Type B pancreatic cell (in vitro differentiated cells): ENCODE measurements around the gene CACNA1H. TPM values are rescaled to one million over a fixed set of nuclear protein-coding genes. Genes with fewer than 3 reads are reported as not detected.

Experiments
- DNase-seq: peaks from one replicate; pipeline ENCODE4 v3.0.0; 2021; ENCODE audit warnings: mixed read lengths; ENCODE audit not compliant: unreplicated experiment; ENCODE audit errors: extremely low spot score
- H3K27ac Mint-ChIP-seq: 2 replicates; pipeline ENCODE4 v1.8.0; 2021; ENCODE audit warnings: mild to moderate bottlenecking, mixed read lengths
- H3K27me3 Mint-ChIP-seq: 2 replicates; pipeline ENCODE4 v1.8.0; 2021; ENCODE audit warnings: mixed read lengths
- H3K36me3 Mint-ChIP-seq: 2 replicates; pipeline ENCODE4 v1.8.0; 2021; ENCODE audit warnings: mixed read lengths
- H3K4me1 Mint-ChIP-seq: one replicate; pipeline ENCODE4 v1.8.0; 2021; ENCODE audit warnings: mixed read lengths; ENCODE audit not compliant: unreplicated experiment
- H3K4me3 Mint-ChIP-seq: 2 replicates; pipeline ENCODE4 v1.8.0; 2021; ENCODE audit warnings: mild to moderate bottlenecking, mixed read lengths
- H3K9me3 Mint-ChIP-seq: 2 replicates; pipeline ENCODE4 v1.8.0; 2021; ENCODE audit warnings: mixed read lengths
- total RNA-seq: library from RNA; stranded (reverse); gene quantifications from 2 replicates; pipeline ENCODE4 v1.2.1, GENCODE V29; 2021; ENCODE audit warnings: low replicate concordance
- TF ChIP-seq, protein P1 (sequence below): fragments of 200-600 bp; sonication (generic); conservative IDR thresholded peaks from 2 replicates; pipeline ENCODE4 v1.5.0; 2021; ENCODE audit warnings: antibody characterized with exemption, mild to moderate bottlenecking

Gene CACNA1H
- total RNA-seq, 1 donor from 2014 or later: 38.1 TPM

- Mint-ChIP-seq H3K27ac (no peak overlapping the region), H3K4me3 (no peak overlapping the region)
- TF ChIP-seq, protein P1, sequence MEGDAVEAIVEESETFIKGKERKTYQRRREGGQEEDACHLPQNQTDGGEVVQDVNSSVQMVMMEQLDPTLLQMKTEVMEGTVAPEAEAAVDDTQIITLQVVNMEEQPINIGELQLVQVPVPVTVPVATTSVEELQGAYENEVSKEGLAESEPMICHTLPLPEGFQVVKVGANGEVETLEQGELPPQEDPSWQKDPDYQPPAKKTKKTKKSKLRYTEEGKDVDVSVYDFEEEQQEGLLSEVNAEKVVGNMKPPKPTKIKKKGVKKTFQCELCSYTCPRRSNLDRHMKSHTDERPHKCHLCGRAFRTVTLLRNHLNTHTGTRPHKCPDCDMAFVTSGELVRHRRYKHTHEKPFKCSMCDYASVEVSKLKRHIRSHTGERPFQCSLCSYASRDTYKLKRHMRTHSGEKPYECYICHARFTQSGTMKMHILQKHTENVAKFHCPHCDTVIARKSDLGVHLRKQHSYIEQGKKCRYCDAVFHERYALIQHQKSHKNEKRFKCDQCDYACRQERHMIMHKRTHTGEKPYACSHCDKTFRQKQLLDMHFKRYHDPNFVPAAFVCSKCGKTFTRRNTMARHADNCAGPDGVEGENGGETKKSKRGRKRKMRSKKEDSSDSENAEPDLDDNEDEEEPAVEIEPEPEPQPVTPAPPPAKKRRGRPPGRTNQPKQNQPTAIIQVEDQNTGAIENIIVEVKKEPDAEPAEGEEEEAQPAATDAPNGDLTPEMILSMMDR: no peak
These were observed 27.9 kb downstream of the CACNA1H start for GRCh38 chr16:1180549-1181403.

DNA sequence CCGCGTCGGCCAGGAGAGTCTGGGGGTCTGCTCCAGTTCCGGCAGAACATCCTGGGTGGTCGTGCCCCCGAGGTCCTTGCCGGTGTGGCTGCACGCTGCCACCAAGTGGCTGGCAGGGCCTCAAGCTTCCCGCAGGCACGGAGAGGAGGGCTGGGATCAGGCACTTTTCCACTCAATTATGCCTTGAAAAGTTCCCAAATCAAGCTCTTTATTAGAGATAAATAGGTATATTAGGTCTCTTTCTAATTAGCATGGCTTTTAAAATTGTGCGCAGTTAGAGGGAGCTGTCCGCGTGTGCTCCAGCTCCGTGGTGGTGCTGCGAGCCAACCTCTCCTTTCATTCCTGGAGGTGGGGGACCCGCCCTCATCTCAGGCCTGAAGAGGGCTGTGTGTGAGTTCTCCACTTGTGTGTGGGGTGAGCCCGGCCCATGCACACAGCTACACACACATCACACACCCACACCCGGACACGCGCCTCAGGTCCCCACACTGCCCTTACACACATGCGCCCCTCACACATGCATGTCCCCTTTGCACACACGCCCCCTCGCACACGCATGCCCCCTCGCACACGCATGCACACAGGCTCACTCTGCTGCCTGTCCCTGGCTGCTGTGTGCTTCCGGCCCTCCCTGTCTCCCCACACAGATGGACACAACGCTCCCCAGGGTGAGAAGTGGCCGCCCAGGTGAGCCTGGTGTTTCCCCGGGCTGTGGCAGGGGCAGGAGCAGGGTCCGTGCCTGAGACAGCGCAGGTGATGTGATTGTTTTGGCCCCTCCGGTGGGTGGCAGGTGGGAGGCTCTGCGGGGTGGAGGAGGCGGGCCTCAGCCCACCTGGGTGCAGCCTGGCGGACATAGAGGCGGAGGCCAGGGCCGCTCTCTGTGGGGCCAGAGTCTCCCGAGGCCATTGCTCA is 28.8 kb downstream of the CACNA1H start:
- no peaks in the 10 kb centered on the region for H3K36me3 Mint-ChIP-seq
- DNase-seq: no peak
- no peaks in the 10 kb centered on the region for H3K4me1 Mint-ChIP-seq
- peak overlapping the region; percentile 50 for H3K27ac Mint-ChIP-seq
- H3K4me3 Mint-ChIP-seq: no peak overlapping the region
- H3K9me3 Mint-ChIP-seq: no peaks in the 10 kb centered on the region
- TF ChIP-seq, protein P1: peak; percentile 34
- H3K27me3 Mint-ChIP-seq: no peaks in the 10 kb centered on the region

More at GRCh38 chr16:1180549-1181403, 27.9 kb downstream of the CACNA1H start:
- Mint-ChIP-seq H3K36me3 (no peaks in the 10 kb centered on the region), H3K27me3 (no peaks in the 10 kb centered on the region), H3K4me1 (no peaks in the 10 kb centered on the region), H3K9me3 (no peaks in the 10 kb centered on the region)
- no peak for DNase-seq

- Mint-ChIP-seq H3K27me3 (no peaks in the 10 kb centered on the region), H3K27ac (no peak overlapping the region), H3K9me3 (no peaks in the 10 kb centered on the region), H3K4me1 (no peaks in the 10 kb centered on the region), H3K4me3 (no peak overlapping the region), H3K36me3 (no peaks in the 10 kb centered on the region)
- TF ChIP-seq, protein P1: no peak
- DNase-seq: no peak
These were observed 29.4 kb downstream of the CACNA1H start for GRCh38 chr16:1182316-1182671.

GRCh38 chr16:1182950-1183907 is 30.3 kb downstream of the CACNA1H start:
- Mint-ChIP-seq H3K27me3 (no peaks in the 10 kb centered on the region), H3K9me3 (no peaks in the 10 kb centered on the region), H3K4me1 (no peaks in the 10 kb centered on the region), H3K36me3 (no peaks in the 10 kb centered on the region), H3K27ac (no peak overlapping the region), H3K4me3 (peak overlapping the region; percentile 7)
- TF ChIP-seq, protein P1: no peak
- no peak for DNase-seq
